ENCODE measurements around the gene PTPRA.
"Not testable (repeated sequence)": the region's sequence is repeated elsewhere in the genome, so short reads cannot be mapped to it uniquely, and the experiment has no call there.

PTPRA gene

GRCh38 chr20:2873010-2873746 lies at the start of gene PTPRA:
TSS of gene PTPRA (plus strand) at chr20:2873481. CDS start at chr20:2964278, 90,797 bp downstream.
- DNase-seq (ENCODE audit: low read depth in 2 of 2): peak; percentile 84 to 89

GRCh38 chr20:2825761-2826160 lies 47.5 kb upstream of the PTPRA start:
- DNase-seq (ENCODE audit: low read depth in 2 of 2): no peak

GRCh38 chr20:2826655-2827054 lies 46.6 kb upstream of the PTPRA start:
- DNase-seq (ENCODE audit: low read depth in 2 of 2): no peak

- no peak for DNase-seq (ENCODE audit: low read depth in 2 of 2)
These were observed 43.9 kb upstream of the PTPRA start for GRCh38 chr20:2829376-2829775.

GRCh38 chr20:2831206-2831605 lies 42.1 kb upstream of the PTPRA start:
- not testable (repeated sequence) for DNase-seq (ENCODE audit: low read depth in 2 of 2)

- no peak for DNase-seq (ENCODE audit: low read depth in 2 of 2)
These were observed 39.5 kb upstream of the PTPRA start for GRCh38 chr20:2833761-2834160.

- DNase-seq (ENCODE audit: low read depth in 2 of 2): no peak
These were observed 38.7 kb upstream of the PTPRA start for GRCh38 chr20:2834401-2835110.

- DNase-seq (ENCODE audit: low read depth in 2 of 2): no peak
These were observed 37.9 kb upstream of the PTPRA start for GRCh38 chr20:2835331-2835796.

GRCh38 chr20:2836035-2836434 lies 37.2 kb upstream of the PTPRA start:
- DNase-seq (ENCODE audit: low read depth in 2 of 2): no peak

- DNase-seq (ENCODE audit: low read depth in 2 of 2): no peak
These were observed 35.9 kb upstream of the PTPRA start for GRCh38 chr20:2837221-2837960.

GRCh38 chr20:2838170-2838797 lies 35.0 kb upstream of the PTPRA start:
- DNase-seq (ENCODE audit: low read depth in 2 of 2): no peak

GRCh38 chr20:2838847-2839671 lies 34.2 kb upstream of the PTPRA start:
- DNase-seq (ENCODE audit: low read depth in 2 of 2): no peak

- no peak for DNase-seq (ENCODE audit: low read depth in 2 of 2)
These were observed 33.5 kb upstream of the PTPRA start for GRCh38 chr20:2839732-2840137.

- DNase-seq (ENCODE audit: low read depth in 2 of 2): peak; percentile 79 to 87
These were observed 32.9 kb upstream of the PTPRA start, which contains the start of the genes PCED1A and VPS16 for GRCh38 chr20:2840138-2840966. TSS of gene PCED1A (minus strand) at chr20:2840655. CDS start at chr20:2839912, 743 bp downstream. TSS of gene VPS16 (plus strand) at chr20:2840745. CDS start at chr20:2840775, 30 bp downstream.

- DNase-seq (ENCODE audit: low read depth in 2 of 2): peak in 1 of 2 donors; percentile 6
These were observed 32.2 kb upstream of the PTPRA start for GRCh38 chr20:2840967-2841531.

- no peak for DNase-seq (ENCODE audit: low read depth in 2 of 2)
These were observed 27.7 kb upstream of the PTPRA start for GRCh38 chr20:2845607-2846006.

GRCh38 chr20:2846698-2847097 lies 26.6 kb upstream of the PTPRA start:
- no peak for DNase-seq (ENCODE audit: low read depth in 2 of 2)

- DNase-seq (ENCODE audit: low read depth in 2 of 2): no peak
These were observed 25.5 kb upstream of the PTPRA start for GRCh38 chr20:2847802-2848201.

GRCh38 chr20:2849529-2849928 lies 23.8 kb upstream of the PTPRA start:
- DNase-seq (ENCODE audit: low read depth in 2 of 2): no peak

GRCh38 chr20:2851086-2851485 lies 22.2 kb upstream of the PTPRA start:
- no peak for DNase-seq (ENCODE audit: low read depth in 2 of 2)

Measured in stimulated activated CD8-positive, alpha-beta memory T cell treated with anti-CD3 and anti-CD28 coated beads, Interleukin-7, amount 100 ng/mL, for 4 hours (primary cell).